Renal pelvis (tissue), 4 donors: ENCODE results near the gene ZNF213. TPM values are rescaled to one million over a fixed set of nuclear protein-coding genes. Genes with fewer than 3 reads are reported as not detected.
A peak's percentile ranks its signal among the peaks of the same experiment; 100 is the strongest.
"Not testable (repeated sequence)": the region's sequence is repeated elsewhere in the genome, so short reads cannot be mapped to it uniquely, and the experiment has no call there.

Source experiments
- DNase-seq: peaks from one replicate; pipeline ENCODE4 v3.0.0-alpha.2; 2013
- polyA plus RNA-seq, 3 donors: library from polyadenylated mRNA; unstranded; fragments of 120-200 nt; gene quantifications; one replicate each; pipeline ENCODE4 v1.2.1, GENCODE V29; 2013; ENCODE audit not compliant: insufficient read length in 3 of 3

Gene ZNF213
- polyA plus RNA-seq, 3 donors: 14.1 to 18.2 (median 16.2) TPM

DNA sequence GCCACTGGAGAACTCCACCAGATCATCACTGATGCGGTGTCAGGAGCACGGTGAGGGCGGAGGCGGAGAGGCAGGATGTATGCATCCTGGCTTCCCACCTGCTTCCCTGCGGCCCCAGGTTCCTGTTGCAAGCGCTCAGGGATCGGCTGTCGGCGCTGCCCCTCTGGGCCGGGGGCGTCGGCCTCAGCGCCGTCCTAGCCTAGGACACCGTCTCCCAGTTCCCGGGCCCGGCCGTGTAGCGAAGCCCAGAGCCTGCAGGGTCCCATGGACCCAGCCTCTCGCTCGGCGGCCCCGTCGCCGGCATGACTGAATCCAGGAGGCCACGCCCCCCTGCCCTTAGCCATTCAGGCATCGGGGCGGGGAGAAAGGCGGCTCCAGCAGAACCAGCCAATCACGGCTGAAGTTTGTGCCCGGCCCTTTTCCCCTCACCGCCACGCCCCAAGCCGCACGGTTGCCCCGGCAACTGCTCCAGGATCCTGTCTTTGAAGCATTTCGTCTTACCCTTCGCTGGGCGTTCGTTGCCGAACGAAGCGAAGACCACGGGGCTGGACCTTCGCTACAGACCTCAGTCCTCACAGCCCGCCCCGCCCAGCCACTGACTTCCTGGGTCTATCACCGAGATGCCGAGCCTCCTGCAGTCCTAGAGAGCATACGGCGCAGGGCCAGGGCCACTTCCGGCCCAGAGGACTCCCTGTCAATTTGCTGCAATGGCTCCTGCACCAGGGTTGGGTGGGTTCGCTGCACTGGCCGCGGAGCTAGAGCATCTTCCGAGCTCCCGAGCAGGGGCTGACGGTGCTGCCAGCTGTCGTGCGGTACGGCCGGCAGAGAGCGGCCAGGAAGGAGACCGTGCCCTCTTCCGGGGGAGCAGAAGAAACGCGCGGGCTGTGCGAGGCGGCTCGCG is 10.6 kb upstream of the ZNF213 start:
- DNase-seq: peak; percentile 97

DNA sequence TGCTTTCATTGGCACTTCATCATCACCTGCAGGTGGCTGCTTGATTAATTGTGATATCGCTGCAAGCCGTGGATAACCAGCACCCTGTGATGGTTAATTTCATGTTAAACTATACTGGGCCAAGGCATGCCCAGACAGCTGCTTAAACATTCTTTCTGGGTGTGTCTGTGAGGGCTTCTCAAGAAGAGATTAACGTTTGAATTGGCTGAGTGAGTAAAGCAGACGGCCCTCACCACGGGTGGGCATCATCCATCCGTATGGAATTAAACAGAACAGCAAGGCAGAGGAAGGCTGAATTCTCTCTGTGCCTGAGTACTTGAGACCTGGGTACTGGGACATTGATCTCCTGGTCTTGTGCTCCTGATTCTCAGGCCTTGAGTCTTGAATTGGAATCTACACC is 7.1 kb upstream of the ZNF213 start:
- DNase-seq: no peak

DNA sequence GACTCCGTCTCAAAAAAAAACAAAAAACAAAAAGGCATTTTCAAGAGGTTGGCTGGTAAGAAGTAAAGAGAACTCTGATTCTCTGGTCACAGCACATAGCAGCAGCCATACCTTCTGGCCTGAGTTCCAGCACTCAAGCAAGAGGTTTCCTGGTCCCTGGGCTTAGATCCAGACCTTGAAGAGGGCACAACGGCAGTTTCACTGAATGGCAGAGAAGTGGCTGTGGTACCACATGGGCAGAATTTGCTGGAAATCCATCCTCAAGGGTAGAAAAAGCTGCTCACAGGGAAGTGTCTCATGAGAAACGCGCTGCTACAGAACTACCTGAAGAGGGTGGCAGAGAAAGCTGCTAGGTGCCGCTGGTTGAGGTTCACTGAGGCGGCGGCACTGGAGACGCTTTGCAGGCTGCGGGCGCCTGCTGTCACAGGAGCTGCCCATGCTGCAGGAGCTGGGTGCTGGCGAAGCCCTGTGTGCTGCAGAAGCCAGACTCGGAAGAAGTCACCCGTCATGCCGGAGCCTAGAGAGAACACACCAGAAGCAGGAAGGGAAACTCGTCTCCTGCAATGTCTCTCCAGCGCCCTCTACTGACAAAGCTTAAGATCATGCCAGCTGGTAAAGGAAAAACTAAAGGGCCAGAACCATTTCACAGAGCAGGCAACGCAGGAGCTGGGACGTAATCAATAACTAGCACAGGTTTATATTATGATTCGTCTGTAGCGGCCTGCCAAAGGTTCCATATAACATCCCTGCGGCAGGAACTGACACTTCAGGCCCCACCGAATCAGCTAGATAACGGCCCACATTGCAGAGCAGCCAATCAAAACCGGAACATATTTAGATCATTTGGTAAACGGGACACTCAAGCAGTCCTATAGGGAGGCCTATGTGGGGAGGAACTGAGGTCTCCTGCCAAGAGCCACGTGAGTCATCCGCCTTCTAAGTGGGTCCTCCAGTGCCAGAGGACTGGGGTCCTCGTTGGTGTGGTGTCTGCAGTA is 5.4 kb upstream of the ZNF213 start:
- peak; percentile 84 for DNase-seq

DNA sequence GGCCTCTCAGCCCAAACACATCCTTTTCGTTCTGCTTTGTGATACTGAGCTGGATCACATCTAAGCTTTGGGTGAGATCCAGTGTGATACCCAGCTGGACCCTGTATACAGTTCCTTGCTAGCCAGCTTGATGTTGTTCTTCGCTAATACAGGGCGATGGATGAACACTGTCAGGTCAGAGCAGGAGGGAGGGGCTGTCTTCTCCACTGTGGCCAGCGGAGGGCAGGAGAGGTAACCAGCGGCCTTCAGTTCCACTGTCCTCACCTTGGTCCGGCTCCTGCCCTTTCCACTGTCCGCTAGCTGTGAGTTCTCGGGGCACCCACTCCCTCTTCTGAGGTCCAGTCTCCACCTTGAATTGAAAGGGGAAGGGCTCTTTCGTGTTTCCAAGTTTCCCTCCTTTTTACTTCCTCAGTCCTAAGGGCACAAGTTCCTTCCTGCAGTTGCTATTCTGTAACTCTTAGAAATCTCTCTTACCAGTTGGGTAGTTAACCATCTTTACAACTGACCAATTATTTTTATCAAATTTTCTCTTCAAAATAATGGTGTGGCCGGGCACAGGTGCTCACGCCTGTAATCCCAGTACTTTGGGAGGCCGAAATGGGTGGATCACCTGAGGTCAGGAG is 3.0 kb upstream of the ZNF213 start:
- DNase-seq: no peak

DNA sequence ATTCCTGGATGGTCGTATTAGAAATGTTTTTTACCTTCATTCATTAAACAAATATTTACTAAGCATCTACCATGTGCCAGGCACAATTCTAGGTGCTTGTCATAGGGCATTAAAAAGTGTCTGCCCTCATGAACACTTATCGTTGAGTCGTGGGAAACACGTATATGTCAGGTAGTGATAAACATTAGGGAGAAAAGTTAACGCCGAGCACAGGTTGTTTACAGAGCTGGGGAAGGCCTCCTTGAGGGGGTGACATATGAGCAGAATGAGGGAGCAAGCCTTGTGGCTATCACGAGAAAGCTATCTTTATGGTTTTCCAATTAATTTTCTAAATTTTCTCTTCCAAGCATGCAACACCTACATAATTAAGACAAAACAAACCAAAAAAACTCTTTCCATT is 985 bp upstream of the ZNF213 start:
- no peak for DNase-seq

DNA sequence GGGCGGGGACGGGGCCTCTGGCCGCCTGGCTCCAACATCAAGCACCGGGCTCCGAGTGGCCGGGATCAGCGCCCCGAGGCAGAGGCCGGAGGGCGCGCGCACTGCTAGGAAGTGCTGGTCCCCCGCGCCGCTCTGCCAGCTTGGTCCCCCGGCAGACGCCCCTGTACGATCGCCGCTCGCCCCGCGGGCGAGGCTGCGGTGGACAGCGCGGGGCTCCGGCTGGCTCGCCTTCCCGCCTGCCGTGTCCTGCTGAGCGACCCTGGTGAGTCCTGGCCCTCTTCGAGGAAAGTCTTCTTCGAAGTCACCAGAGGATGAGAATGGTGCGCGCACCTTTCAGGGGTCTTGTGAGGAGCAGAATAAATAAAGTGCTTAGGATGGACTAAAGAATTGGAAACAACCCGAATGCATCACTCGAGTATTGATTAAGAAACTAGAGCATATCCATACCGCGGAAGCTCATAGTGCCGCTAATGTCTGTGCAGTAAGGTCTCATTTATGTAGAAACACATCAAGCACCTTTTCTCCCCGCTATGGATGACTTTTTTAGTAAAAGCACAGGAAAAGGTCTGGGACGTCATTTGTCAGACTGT is 392 bp downstream of the ZNF213 start:
- DNase-seq: no peak

DNA sequence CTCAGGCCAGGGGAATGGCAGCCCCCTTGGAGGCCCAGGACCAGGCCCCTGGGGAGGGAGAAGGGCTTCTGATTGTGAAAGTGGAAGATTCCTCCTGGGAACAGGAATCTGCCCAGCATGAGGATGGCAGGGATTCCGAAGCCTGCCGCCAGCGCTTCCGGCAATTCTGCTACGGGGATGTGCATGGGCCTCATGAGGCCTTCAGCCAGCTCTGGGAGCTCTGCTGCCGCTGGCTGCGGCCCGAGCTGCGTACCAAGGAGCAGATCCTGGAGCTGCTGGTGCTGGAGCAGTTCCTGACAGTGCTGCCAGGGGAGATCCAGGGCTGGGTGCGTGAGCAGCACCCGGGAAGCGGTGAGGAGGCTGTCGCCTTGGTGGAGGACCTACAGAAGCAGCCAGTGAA is 2.4 kb downstream of the ZNF213 start:
- DNase-seq: no peak

DNA sequence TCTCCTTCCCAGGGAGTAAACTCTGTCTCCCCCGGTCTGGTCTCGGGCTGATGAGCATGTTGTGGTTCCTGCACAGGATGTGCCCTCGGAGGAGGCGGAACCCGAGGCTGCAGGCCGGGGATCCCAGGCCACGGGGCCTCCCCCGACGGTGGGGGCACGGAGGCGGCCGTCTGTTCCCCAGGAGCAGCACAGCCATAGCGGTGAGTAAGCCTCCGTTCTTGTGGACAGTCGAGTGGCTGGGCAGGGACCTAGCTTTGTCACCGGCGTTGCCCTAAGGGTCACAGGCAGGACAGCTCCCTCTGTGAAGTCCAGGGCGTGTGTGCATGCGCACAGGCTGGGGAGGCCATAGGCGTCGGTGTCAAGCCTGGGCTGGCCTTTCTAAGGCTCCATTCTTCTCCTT is 3.5 kb downstream of the ZNF213 start:
- no peak for DNase-seq

DNA sequence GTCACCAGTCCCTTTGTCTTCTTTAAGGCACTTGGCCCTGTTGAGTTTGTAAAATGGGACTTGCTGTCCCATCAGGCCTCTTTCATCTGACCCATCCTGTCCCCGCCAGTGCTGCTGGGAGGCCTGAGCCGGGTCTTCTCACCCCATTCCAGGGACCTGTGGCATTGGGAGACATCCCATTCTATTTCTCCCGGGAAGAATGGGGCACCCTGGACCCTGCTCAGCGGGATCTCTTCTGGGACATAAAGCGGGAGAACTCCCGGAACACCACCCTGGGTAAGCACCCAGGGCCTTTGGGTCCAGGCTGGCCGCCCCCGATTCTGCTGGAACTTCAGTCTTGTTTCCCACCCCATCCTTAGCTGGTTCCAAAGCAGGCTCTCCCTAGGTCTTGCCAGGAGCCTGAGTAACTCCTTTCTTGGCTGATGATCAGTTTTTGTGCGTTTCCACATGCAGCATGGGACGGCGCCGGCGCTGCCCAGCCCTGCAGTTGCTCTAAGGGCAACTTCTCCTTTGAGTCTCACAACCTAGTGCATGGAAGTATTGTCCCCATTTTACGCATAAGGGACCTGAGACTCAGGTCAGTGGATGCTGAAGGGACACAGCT is 4.1 kb downstream of the ZNF213 start:
- DNase-seq: no peak

DNA sequence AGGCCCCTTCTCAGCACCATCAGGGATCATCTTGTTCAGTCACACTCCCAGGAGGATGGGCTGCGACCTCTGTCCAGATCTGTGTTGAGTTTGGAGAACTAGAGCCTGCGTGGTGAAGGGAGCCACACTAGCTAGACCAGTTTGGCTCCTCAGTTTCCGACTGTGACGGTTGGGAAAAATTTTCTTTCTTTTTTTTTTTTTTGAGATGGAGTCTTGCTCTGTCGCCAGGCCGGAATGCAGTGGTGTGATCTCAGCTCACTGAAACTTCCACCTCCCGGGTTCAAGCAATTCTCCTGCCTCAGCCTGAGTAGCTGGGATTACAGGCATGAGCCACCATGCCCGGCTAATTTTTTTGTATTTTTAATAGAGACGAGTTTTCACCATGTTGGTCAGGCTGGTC is 4.7 kb downstream of the ZNF213 start:
- not testable (repeated sequence) for DNase-seq

DNA sequence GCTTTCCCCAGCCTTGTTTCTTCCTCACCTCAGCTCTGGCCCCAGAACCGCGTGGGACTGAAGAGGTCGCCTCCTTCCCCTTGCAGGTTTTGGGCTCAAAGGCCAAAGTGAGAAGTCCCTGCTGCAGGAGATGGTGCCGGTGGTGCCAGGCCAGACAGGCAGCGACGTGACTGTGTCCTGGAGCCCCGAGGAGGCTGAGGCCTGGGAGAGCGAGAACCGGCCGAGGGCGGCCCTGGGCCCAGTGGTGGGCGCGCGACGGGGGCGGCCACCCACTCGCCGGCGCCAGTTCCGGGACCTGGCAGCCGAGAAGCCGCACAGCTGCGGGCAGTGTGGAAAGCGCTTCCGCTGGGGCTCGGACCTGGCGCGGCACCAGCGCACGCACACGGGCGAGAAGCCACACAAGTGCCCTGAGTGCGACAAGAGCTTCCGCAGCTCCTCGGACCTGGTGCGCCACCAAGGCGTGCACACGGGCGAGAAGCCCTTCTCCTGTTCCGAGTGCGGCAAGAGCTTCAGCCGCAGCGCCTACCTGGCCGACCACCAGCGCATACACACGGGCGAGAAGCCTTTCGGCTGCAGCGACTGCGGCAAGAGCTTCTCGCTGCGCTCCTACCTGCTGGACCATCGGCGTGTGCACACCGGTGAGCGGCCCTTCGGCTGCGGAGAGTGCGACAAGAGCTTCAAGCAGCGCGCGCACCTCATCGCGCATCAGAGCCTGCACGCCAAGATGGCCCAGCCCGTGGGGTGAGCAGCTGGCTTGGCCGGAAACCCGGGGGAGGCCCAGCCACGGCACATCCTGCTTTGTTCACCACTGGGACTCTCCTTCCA is 6.0 kb downstream of the ZNF213 start:
- DNase-seq: no peak

DNA sequence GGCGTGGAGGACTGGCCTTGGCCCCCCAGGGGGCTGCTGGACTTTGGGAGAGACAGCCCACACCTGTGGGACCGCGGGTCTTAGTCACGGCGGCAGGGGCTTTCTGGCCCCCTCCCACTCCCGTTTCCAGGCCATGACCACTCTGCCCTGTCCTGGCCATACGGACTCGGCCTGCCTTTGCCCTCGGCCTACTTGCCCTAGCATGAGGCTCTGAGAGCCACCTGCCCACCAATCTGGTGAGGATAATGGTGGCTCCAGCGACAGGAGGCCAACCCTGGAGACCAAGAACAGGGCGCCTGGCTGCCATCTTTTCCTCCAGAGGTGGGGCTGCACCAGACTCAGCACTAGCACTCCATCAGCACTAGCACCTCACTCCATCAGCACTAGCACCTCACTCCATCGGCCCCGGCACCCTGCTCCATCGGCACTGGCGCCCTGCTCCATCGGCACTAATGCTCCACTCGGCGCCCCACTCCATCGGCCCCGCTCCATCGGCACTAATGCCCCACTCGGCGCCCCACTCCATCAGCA is 7.0 kb downstream of the ZNF213 start:
- DNase-seq: no peak

DNA sequence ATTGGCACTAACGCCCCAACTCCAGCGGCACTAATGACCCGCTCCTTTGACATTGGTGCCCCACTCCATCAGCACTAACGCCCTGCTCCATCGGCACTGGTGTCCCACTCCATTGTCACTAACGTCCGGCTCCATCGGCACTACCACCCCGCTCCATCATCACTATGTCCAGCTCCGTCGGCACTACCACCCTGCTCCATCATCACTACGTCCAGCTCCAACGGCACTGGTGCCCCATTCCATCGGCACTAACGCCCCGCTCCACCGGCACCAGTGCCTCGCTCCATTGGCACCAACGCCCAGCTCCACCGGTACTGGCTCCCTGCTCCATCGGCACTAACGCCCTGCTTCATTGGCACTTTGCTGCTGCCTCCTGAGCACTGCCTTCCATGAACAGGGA is 7.5 kb downstream of the ZNF213 start:
- DNase-seq: no peak

DNA sequence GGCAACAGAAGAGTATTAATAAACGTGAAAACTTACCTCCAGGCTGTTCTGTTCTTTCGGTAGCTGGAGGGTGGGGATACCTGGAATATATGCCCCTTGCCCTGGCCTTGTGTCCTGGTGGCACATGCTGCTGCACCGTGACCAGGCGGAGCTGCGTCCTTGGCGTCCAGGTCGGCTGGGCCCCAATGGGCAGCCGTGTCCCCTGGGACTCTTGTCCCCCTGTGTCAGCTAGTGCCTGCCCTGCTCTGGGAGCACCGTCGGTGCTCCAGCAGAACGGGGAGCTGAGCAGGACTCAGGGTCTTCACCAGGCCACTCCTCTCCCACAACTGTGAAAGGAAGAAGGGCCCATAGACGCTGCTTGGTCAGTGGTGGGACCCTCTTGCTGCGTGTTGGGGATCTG is 7.9 kb downstream of the ZNF213 start:
- DNase-seq: no peak

DNA sequence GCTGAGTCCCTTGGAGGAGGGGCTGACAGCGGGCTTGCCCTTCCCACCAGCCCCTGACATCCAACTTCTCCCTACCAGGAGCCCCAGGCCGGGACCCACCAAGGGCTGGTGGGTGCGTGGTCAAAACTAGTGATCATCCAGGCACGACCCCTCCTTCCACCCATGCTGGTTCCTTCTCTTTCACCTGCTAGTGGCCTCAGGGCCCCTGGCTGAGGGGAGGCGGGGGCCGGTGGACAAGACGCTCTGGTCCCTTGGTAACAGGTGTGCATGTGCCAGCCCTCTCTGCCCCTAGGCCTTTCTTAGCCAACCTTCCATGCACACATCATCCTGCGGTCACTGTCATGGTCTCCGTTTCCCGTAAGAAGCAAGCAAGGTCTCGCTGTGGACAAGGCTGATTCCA is 8.4 kb downstream of the ZNF213 start:
- no peak for DNase-seq

DNA sequence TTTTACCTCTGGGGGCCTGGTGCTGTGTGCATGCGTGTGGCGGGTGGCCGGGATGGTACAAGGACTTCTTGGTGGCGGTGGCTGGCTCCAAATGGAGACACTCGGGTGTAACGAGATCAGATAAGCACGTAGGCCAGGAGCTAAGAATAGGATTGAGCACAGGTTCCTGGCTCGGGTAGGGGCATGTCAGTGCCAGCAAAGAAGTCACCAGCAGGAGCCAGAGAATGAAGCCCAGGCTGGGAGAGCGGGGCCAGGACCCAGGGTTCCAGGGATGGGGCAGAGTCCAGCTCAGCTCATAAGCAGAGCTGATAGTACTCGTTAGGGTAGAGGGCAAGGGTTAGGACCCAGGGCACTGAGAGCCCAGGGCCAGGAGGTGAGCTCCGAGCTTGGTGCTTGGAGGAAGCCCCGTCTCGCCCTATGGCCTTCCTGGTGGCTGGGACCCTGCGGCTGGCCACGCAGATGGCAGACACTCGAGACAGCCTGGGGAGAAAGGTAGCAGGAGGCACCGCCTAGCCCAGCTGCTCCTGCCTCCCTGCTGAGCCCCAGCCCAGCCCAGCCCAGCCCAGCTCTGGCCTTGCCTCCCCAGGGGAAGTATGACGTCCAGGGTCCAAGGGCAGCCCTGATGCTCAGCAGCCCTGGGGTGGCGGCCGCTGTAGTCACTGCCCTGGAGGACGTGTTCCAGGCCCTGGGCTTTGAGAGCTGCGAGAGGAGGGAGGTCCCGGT is 8.9 kb downstream of the ZNF213 start:
- no peak for DNase-seq

DNA sequence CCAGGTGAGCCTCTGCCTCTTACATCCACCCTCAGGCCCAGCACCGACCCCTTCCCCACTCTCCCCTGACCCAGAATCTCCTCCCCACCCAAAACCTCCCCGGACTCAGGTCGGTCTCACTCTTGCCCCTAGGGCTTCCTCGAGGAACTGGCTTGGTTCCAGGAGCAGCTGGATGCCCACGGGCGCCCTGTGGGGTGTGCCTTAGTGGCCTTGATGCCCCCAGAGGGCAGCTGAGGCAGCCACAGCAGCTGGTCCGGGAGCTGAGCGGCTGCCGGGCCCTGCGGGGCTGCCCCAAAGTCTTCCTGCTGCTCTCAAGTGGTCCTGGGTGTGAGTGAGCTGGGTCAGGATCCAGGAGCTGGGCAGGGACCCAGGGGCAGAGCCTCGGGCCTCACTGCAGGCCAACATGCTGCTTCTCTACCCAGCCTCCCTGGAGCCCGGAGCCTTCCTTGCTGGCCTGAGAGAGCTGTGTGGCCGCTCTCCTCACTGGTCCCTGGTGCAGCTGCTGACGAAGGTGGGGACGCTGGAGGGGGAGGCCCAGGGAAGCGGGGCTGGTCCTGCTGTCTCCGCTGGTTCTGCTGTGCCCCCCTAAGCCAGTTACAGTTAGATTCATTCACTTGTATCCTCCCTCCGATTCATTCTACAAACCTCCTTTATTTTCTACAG is 9.6 kb downstream of the ZNF213 start:
- no peak for DNase-seq

DNA sequence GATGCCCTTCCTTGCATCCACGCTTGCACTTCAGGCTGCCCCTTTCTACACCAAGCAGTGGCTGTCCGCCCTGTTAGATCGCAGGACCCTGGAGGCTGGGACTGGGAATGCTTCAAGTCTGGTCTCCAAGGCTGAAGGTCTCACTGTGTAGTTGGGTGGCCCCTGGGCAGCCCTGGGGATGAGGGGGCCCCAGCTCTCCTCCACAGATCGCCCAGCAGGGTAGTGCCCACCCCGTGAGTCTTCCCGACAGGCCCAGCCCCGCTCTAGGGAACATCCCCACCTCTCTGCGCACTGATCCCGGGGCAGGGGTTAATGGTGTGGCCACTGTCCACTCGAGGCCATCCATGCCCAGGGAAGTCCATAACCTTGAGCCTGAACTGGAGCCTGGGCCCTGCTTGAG is 10.3 kb downstream of the ZNF213 start:
- DNase-seq: no peak

DNA sequence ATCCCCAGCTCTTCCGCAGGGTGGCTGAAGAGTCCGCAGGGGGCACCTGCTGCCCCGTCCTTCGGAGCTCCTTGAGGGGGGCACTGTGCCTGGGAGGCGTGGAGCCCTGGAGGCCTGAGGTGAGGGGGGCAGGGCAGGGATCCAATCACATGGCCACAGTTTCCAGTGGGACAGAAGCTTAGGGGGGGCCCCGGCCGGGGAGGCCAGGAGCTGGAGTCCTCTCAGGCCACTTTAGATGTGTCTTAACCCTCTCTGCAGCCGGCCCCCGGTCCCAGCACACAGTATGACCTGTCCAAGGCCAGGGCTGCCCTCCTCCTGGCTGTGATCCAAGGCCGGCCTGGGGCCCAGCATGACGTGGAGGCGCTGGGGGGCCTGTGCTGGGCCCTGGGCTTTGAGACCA is 10.8 kb downstream of the ZNF213 start:
- DNase-seq: no peak
